Measurements from ENCODE around the gene GTPBP1. TPM values are rescaled to one million over a fixed set of nuclear protein-coding genes. Genes with fewer than 3 reads are reported as not detected.
A peak's percentile ranks its signal among the peaks of the same experiment; 100 is the strongest.

Gene GTPBP1
- polyA plus RNA-seq, 2 donors = 12.5 to 19.4 TPM

- Histone ChIP-seq H3K36me3 (ENCODE audit: control insufficient read depth in 2 of 2, insufficient read depth in 2 of 2, low read length in 1 of 2) (no peaks in the 10 kb centered on the region), H3K9me3 (ENCODE audit: control insufficient read depth in 2 of 2, insufficient read depth in 1 of 2, low read depth in 1 of 2, low read length in 1 of 2) (no peaks in the 10 kb centered on the region), H3K4me3 (ENCODE audit: low read depth in 1 of 2, low read length in 2 of 2) (peak within 1 kb of the TSS; percentile 61 to 81), H3K27me3 (ENCODE audit: control insufficient read depth in 1 of 2, insufficient read depth in 2 of 2, low read length in 2 of 2) (no peaks in the 10 kb centered on the region), H3K27ac (ENCODE audit: low read depth in 2 of 2, low read length in 1 of 2) (peak within 1 kb of the TSS; percentile 97 to 99), H3K4me1 (ENCODE audit: control insufficient read depth in 2 of 2, insufficient read depth in 2 of 2, low read length in 1 of 2) (peaks cover 4 to 6% of the 10 kb centered on the region in 2 donors)
- WGBS, 2 donors = 1% methylated on average over 86 to 94 of the region's 94 CpGs
Observed at GRCh38 chr22:38700789-38701628, 4.7 kb upstream of the GTPBP1 start, which contains the start of gene JOSD1. Gene JOSD1 (minus strand): TSS chr22:38700943. CDS start chr22:38699987, 956 bp downstream.

- Histone ChIP-seq H3K4me1 (ENCODE audit: control insufficient read depth in 2 of 2, insufficient read depth in 2 of 2, low read length in 1 of 2) (peaks cover 0 to 7% of the 10 kb centered on the region in 2 donors), H3K27me3 (ENCODE audit: control insufficient read depth in 1 of 2, insufficient read depth in 2 of 2, low read length in 2 of 2) (no peaks in the 10 kb centered on the region), H3K9me3 (ENCODE audit: control insufficient read depth in 2 of 2, insufficient read depth in 1 of 2, low read depth in 1 of 2, low read length in 1 of 2) (no peaks in the 10 kb centered on the region), H3K36me3 (ENCODE audit: control insufficient read depth in 2 of 2, insufficient read depth in 2 of 2, low read length in 1 of 2) (peaks cover 0 to 3% of the 10 kb centered on the region in 2 donors), H3K4me3 (ENCODE audit: low read depth in 1 of 2, low read length in 2 of 2) (peak overlapping the region in 1 of 2 donors; percentile 21), H3K27ac (ENCODE audit: low read depth in 2 of 2, low read length in 1 of 2) (peak overlapping the region; percentile 80 to 93)
- WGBS, 2 donors = 10 to 12% methylated on average over 10 of the region's 10 CpGs
Observed at GRCh38 chr22:38704654-38705234, 1.0 kb upstream of the GTPBP1 start.

- Histone ChIP-seq H3K4me1 (ENCODE audit: control insufficient read depth in 2 of 2, insufficient read depth in 2 of 2, low read length in 1 of 2) (peaks cover 0 to 7% of the 10 kb centered on the region in 2 donors), H3K27ac (ENCODE audit: low read depth in 2 of 2, low read length in 1 of 2) (peak overlapping the region; percentile 96 to 97), H3K4me3 (ENCODE audit: low read depth in 1 of 2, low read length in 2 of 2) (peak overlapping the region; percentile 86 to 97), H3K36me3 (ENCODE audit: control insufficient read depth in 2 of 2, insufficient read depth in 2 of 2, low read length in 1 of 2) (peaks cover 0 to 3% of the 10 kb centered on the region in 2 donors), H3K9me3 (ENCODE audit: control insufficient read depth in 2 of 2, insufficient read depth in 1 of 2, low read depth in 1 of 2, low read length in 1 of 2) (no peaks in the 10 kb centered on the region), H3K27me3 (ENCODE audit: control insufficient read depth in 1 of 2, insufficient read depth in 2 of 2, low read length in 2 of 2) (no peaks in the 10 kb centered on the region)
- 0% methylated on average over 62 to 80 of the region's 80 CpGs for WGBS, 2 donors
Observed at GRCh38 chr22:38706101-38706900, 557 bp downstream of the GTPBP1 start.

GRCh38 chr22:38706901-38707195 lies 1.1 kb downstream of the GTPBP1 start:
- Histone ChIP-seq H3K27ac (ENCODE audit: low read depth in 2 of 2, low read length in 1 of 2) (peak overlapping the region; percentile 96 to 97), H3K4me3 (ENCODE audit: low read depth in 1 of 2, low read length in 2 of 2) (peak overlapping the region; percentile 86 to 97), H3K4me1 (ENCODE audit: control insufficient read depth in 2 of 2, insufficient read depth in 2 of 2, low read length in 1 of 2) (peaks cover 0 to 7% of the 10 kb centered on the region in 2 donors), H3K36me3 (ENCODE audit: control insufficient read depth in 2 of 2, insufficient read depth in 2 of 2, low read length in 1 of 2) (peaks cover 0 to 3% of the 10 kb centered on the region in 2 donors), H3K27me3 (ENCODE audit: control insufficient read depth in 1 of 2, insufficient read depth in 2 of 2, low read length in 2 of 2) (no peaks in the 10 kb centered on the region), H3K9me3 (ENCODE audit: control insufficient read depth in 2 of 2, insufficient read depth in 1 of 2, low read depth in 1 of 2, low read length in 1 of 2) (no peaks in the 10 kb centered on the region)
- WGBS, 2 donors = 1 to 3% methylated on average over 4 of the region's 4 CpGs

- Histone ChIP-seq H3K27ac (ENCODE audit: low read depth in 2 of 2, low read length in 1 of 2) (peak overlapping the region; percentile 91 to 97), H3K4me3 (ENCODE audit: low read depth in 1 of 2, low read length in 2 of 2) (peak overlapping the region; percentile 34 to 86)
- 23 to 26% methylated on average over 2 of the region's 2 CpGs for WGBS, 2 donors
Observed at GRCh38 chr22:38707346-38707745, 1.6 kb downstream of the GTPBP1 start.

GRCh38 chr22:38707984-38708383 lies 2.2 kb downstream of the GTPBP1 start:
- Histone ChIP-seq H3K27me3 (ENCODE audit: control insufficient read depth in 1 of 2, insufficient read depth in 2 of 2, low read length in 2 of 2) (no peaks in the 10 kb centered on the region), H3K36me3 (ENCODE audit: control insufficient read depth in 2 of 2, insufficient read depth in 2 of 2, low read length in 1 of 2) (peaks cover 3 to 6% of the 10 kb centered on the region in 2 donors), H3K4me3 (ENCODE audit: low read depth in 1 of 2, low read length in 2 of 2) (peak overlapping the region in 1 of 2 donors; percentile 5), H3K4me1 (ENCODE audit: control insufficient read depth in 2 of 2, insufficient read depth in 2 of 2, low read length in 1 of 2) (peaks cover 0 to 8% of the 10 kb centered on the region in 2 donors), H3K27ac (ENCODE audit: low read depth in 2 of 2, low read length in 1 of 2) (no peak overlapping the region), H3K9me3 (ENCODE audit: control insufficient read depth in 2 of 2, insufficient read depth in 1 of 2, low read depth in 1 of 2, low read length in 1 of 2) (no peaks in the 10 kb centered on the region)
- 71 to 81% methylated on average over 3 of the region's 3 CpGs for WGBS, 2 donors

More at GRCh38 chr22:38707346-38707745, 1.6 kb downstream of the GTPBP1 start:
- peaks cover 0 to 7% of the 10 kb centered on the region in 2 donors for H3K4me1 ChIP-seq (ENCODE audit: control insufficient read depth in 2 of 2, insufficient read depth in 2 of 2, low read length in 1 of 2)
- H3K27me3 ChIP-seq (ENCODE audit: control insufficient read depth in 1 of 2, insufficient read depth in 2 of 2, low read length in 2 of 2) = no peaks in the 10 kb centered on the region
- H3K9me3 ChIP-seq (ENCODE audit: control insufficient read depth in 2 of 2, insufficient read depth in 1 of 2, low read depth in 1 of 2, low read length in 1 of 2) = no peaks in the 10 kb centered on the region
- H3K36me3 ChIP-seq (ENCODE audit: control insufficient read depth in 2 of 2, insufficient read depth in 2 of 2, low read length in 1 of 2) = peaks cover 0 to 3% of the 10 kb centered on the region in 2 donors

- Histone ChIP-seq H3K27me3 (ENCODE audit: control insufficient read depth in 1 of 2, insufficient read depth in 2 of 2, low read length in 2 of 2) (no peaks in the 10 kb centered on the region), H3K36me3 (ENCODE audit: control insufficient read depth in 2 of 2, insufficient read depth in 2 of 2, low read length in 1 of 2) (peaks cover 3 to 8% of the 10 kb centered on the region in 2 donors), H3K4me3 (ENCODE audit: low read depth in 1 of 2, low read length in 2 of 2) (no peak overlapping the region), H3K27ac (ENCODE audit: low read depth in 2 of 2, low read length in 1 of 2) (no peak overlapping the region), H3K4me1 (ENCODE audit: control insufficient read depth in 2 of 2, insufficient read depth in 2 of 2, low read length in 1 of 2) (peaks cover 0 to 11% of the 10 kb centered on the region in 2 donors), H3K9me3 (ENCODE audit: control insufficient read depth in 2 of 2, insufficient read depth in 1 of 2, low read depth in 1 of 2, low read length in 1 of 2) (no peaks in the 10 kb centered on the region)
- WGBS, 2 donors = 89 to 93% methylated on average over 3 of the region's 3 CpGs
Observed at GRCh38 chr22:38709306-38709705, 3.6 kb downstream of the GTPBP1 start.

- Histone ChIP-seq H3K9me3 (ENCODE audit: control insufficient read depth in 2 of 2, insufficient read depth in 1 of 2, low read depth in 1 of 2, low read length in 1 of 2) (no peaks in the 10 kb centered on the region), H3K36me3 (ENCODE audit: control insufficient read depth in 2 of 2, insufficient read depth in 2 of 2, low read length in 1 of 2) (peaks cover 3 to 11% of the 10 kb centered on the region in 2 donors), H3K27ac (ENCODE audit: low read depth in 2 of 2, low read length in 1 of 2) (no peak overlapping the region), H3K27me3 (ENCODE audit: control insufficient read depth in 1 of 2, insufficient read depth in 2 of 2, low read length in 2 of 2) (no peaks in the 10 kb centered on the region), H3K4me1 (ENCODE audit: control insufficient read depth in 2 of 2, insufficient read depth in 2 of 2, low read length in 1 of 2) (peaks cover 3 to 15% of the 10 kb centered on the region in 2 donors), H3K4me3 (ENCODE audit: low read depth in 1 of 2, low read length in 2 of 2) (no peak overlapping the region)
- 98 to 99% methylated on average over 3 of the region's 3 CpGs for WGBS, 2 donors
Observed at GRCh38 chr22:38710351-38710750, 4.6 kb downstream of the GTPBP1 start.

GRCh38 chr22:38710866-38711265 lies 5.1 kb downstream of the GTPBP1 start:
- H3K27me3 ChIP-seq (ENCODE audit: control insufficient read depth in 1 of 2, insufficient read depth in 2 of 2, low read length in 2 of 2) = no peaks in the 10 kb centered on the region
- no peak overlapping the region for H3K4me3 ChIP-seq (ENCODE audit: low read depth in 1 of 2, low read length in 2 of 2)
- no peaks in the 10 kb centered on the region for H3K9me3 ChIP-seq (ENCODE audit: control insufficient read depth in 2 of 2, insufficient read depth in 1 of 2, low read depth in 1 of 2, low read length in 1 of 2)
- 60% methylated on average over 3 of the region's 3 CpGs for WGBS, 2 donors
- H3K4me1 ChIP-seq (ENCODE audit: control insufficient read depth in 2 of 2, insufficient read depth in 2 of 2, low read length in 1 of 2) = peaks cover 5 to 19% of the 10 kb centered on the region in 2 donors
- no peak overlapping the region for H3K27ac ChIP-seq (ENCODE audit: low read depth in 2 of 2, low read length in 1 of 2)
- peaks cover 3 to 14% of the 10 kb centered on the region in 2 donors for H3K36me3 ChIP-seq (ENCODE audit: control insufficient read depth in 2 of 2, insufficient read depth in 2 of 2, low read length in 1 of 2)
